Stomach (tissue), 9 donors: ENCODE results near the gene BCL3. TPM values are rescaled to one million over a fixed set of nuclear protein-coding genes. Genes with fewer than 3 reads are reported as not detected.
"Not testable (repeated sequence)": the region's sequence is repeated elsewhere in the genome, so short reads cannot be mapped to it uniquely, and the experiment has no call there.

Experiments used
- DNase-seq, 2 donors: peaks; one replicate each; pipeline versions ENCODE4 v3.0.0 to v3.0.0-alpha.2; 2013 to 2019
- H3K27ac ChIP-seq, 5 donors: fragments of 200-600 bp in 4 of 5; sonication (generic) in 4 of 5; one replicate each; pipeline ENCODE4 v1.5.1; 2013 to 2019; ENCODE audit warnings: mild to moderate bottlenecking in 1 of 5, moderate library complexity in 1 of 5
- H3K27me3 ChIP-seq, 3 donors: fragments of 200-600 bp; sonication (generic); one replicate each; pipeline ENCODE4 v1.5.1; 2017 to 2019; ENCODE audit warnings: mixed run types in 1 of 3
- H3K36me3 ChIP-seq, 4 donors: fragments of 200-600 bp; sonication (generic); 1 replicate in 3 of 4; 2 replicates in 1 of 4; pipeline ENCODE4 v1.5.1; 2016 to 2019
- H3K4me1 ChIP-seq, 4 donors: fragments of 200-600 bp; sonication (generic); one replicate each; pipeline ENCODE4 v1.5.1; 2016 to 2019
- H3K4me3 ChIP-seq, 4 donors: fragments of 200-600 bp; sonication (generic) in 3 of 4; one replicate each; pipeline ENCODE4 v1.5.1; 2016 to 2019; ENCODE audit warnings: mild to moderate bottlenecking in 1 of 4
- H3K9me3 ChIP-seq, 4 donors: fragments of 200-600 bp; sonication (generic); one replicate each; pipeline ENCODE4 v1.5.1; 2016 to 2019
- EP300 ChIP-seq: sonication (generic); formaldehyde crosslinking; IDR thresholded peaks from one replicate; pipeline ENCODE4 v1.6.1; 2017; ENCODE audit warnings: antibody characterized with exemption
- POLR2A ChIP-seq, 4 donors: fragments of 450-650 bp; IDR thresholded peaks; one replicate each; pipeline ENCODE4 v1.6.1; 2016; ENCODE audit warnings: antibody characterized with exemption in 4 of 4, control low read depth in 2 of 4, mild to moderate bottlenecking in 1 of 4, moderate library complexity in 1 of 4
- POLR2AphosphoS5 ChIP-seq, 3 donors: sonication (generic); formaldehyde crosslinking; IDR thresholded peaks; one replicate each; pipeline ENCODE4 v1.6.1; 2016; ENCODE audit warnings: antibody characterized with exemption in 3 of 3
- WGBS, 5 donors: extraction: QIAGEN DNeasy Blood & Tissue Kit in 3 of 5; methylation state at CpG; one replicate each; pipeline versions ENCODE4 v1.1.5 to v1.1.7; 2013 to 2018; 5-methylcytosine and 5-hydroxymethylcytosine counted together
- intact Hi-C: fragments of 100-400 bp; cut with DNase I; formaldehyde crosslinking; loops from one replicate; pipeline ENCODE4 v1.15.1; 2023; ENCODE audit warnings: low total_unique reads
- polyA plus RNA-seq, 3 donors: library from polyadenylated mRNA; stranded (reverse); fragments of 200-250 nt; gene quantifications; one replicate each; pipeline ENCODE4 v1.2.3, GENCODE V29; 2013
- total RNA-seq, 5 donors: library from RNA; depleted of rRNA; stranded (reverse); fragments of >200 nt; gene quantifications; one replicate each; pipeline versions ENCODE4 v1.1.0 to v1.2.3, GENCODE V29; 2014 to 2016
- TF ChIP-seq, protein P1 (sequence below), 7 experiments: fragments of 450-650 bp in 4 of 7; fragments of 200-600 bp in 3 of 7; sonication (generic) in 3 of 7; IDR thresholded peaks; one replicate each; pipeline ENCODE4 v1.5.1; 2016 to 2019; ENCODE audit warnings: antibody characterized with exemption in 7 of 7, control low read depth in 2 of 7, mild to moderate bottlenecking in 1 of 7
- donor health status: healthy with polysubstance abuse.
- donor health status: Bipolar disorder and iron deficiency.
- donor health status: healthy.

Gene BCL3
- total and polyA plus RNA-seq, 8 donors, result 4.4 to 322 (median 79.8) TPM

DNA sequence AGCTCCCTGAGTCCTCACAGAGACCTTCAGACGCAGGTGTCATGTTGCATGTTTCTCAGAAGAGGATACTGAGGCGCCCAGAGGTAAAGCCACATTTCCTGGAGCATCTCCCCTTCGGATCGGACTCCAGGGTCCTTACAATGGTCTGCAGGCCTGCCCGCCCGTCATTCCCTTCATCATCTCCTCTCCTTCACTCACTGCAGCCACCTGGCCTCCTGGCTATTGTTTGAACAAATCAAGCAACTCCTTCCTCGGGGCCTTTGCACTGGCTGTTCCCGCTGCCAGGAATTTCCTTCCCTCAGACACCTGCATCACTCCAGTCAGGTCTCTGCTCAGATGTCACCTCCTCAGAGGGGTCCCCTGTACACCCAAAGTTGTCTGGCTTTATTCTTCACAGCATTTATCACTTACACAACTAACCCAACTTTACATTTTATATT is 29.2 kb upstream of the BCL3 start:
- DNase-seq, result no peak
- H3K4me1 ChIP-seq, result peaks cover 26 to 54% (median 35%) of the 10 kb centered on the region in 4 donors
- peak overlapping the region; percentile 26 to 86 (median 83) for H3K27ac ChIP-seq
- H3K27me3 ChIP-seq, result no peaks in the 10 kb centered on the region
- H3K36me3 ChIP-seq, result no peaks in the 10 kb centered on the region
- H3K4me3 ChIP-seq, result no peak overlapping the region
- 35 to 67% (median 61%) methylated on average over 8 of the region's 8 CpGs for WGBS, 5 donors
- intact Hi-C loops, result loop anchor here (10.0 kb wide), 1 partner anchor 116 kb away; no protein-coding TSS in a partner anchor
- no peak for TF ChIP-seq POLR2A (IDR thresholded peaks at IDR 0.05)
- peaks cover 0 to 12% (median 8%) of the 10 kb centered on the region in 4 donors for H3K9me3 ChIP-seq

DNA sequence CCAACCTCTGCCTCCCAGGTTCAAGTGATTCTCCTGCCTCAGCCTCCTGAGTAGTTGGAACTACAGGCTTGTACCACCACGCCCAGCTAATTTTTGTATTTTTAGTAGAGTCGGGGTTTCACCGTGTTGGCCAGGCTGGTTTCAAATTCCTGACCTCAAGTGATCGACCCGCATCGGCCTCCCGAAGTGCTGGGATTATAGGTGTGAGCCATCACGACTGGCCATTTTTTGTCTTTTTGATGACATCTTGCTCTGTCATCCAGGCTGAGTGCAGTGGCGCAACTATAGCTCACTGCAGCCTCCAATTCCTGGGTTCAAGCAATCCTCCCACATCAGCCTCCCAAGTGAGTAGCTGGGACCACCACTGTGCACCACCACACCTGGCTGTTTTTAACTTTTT is 28.1 kb upstream of the BCL3 start:
- intact Hi-C loops, result loop anchor here (5.0 kb wide), 1 partner anchor 52 kb away; no protein-coding TSS in a partner anchor
- H3K4me3 ChIP-seq, H3K9me3 ChIP-seq, H3K36me3 ChIP-seq, H3K27me3 ChIP-seq, DNase-seq, H3K27ac ChIP-seq: not testable (repeated sequence)
- WGBS, 5 donors, result 90 to 92% (median 90%) methylated on average over 9 of the region's 9 CpGs
- H3K4me1 ChIP-seq, result peaks cover 37 to 65% (median 45%) of the 10 kb centered on the region in 4 donors

DNA sequence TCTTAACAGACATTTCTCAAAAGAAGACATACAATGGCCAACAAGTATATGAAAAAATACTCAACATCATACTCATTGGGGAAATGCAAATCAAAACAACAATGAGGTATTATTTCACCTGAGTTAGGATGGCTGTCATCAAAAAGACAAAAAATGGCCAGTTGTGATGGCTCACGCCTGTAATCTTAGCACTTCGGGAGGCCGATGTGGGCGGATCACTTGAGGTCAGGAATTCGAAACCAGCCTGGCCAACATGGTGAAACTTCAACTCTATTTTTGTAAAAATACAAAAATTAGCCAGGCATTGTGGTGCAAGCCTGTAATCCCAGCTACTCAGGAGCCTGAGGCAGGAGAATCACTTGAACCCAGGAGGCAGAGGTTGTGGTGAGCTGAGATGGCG is 27.6 kb upstream of the BCL3 start:
- H3K9me3 ChIP-seq, result no peaks in the 10 kb centered on the region

DNA sequence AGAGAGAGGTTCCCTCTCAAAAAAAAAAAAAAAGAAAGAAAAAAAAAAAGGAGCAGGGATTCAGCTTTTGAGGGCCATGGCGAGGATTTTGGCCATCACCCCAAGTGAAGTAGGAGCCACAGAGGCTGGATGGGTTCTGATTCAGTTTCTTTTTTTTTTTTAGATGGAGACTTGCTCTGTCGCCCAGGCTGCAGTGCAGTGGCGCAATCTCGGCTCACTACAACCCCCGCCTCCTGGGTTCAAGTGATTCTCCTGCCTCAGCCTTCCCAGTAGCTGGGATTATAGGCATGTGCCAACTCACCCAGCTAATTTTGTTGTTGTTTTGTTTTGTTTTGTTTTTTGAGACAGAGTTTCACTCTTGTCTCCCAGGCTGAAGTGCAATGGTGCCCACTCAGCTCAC is 27.1 kb upstream of the BCL3 start:
- intact Hi-C loops, result loop anchor here (5.0 kb wide), 1 partner anchor 51 kb away; no protein-coding TSS in a partner anchor
- not testable (repeated sequence) for H3K27me3 ChIP-seq, H3K9me3 ChIP-seq, H3K4me3 ChIP-seq, DNase-seq, H3K27ac ChIP-seq, H3K36me3 ChIP-seq
- H3K4me1 ChIP-seq, result peaks cover 44 to 75% (median 52%) of the 10 kb centered on the region in 4 donors
- 86 to 92% (median 87%) methylated on average over 5 of the region's 5 CpGs for WGBS, 5 donors

More for the DNA sequence above, 27.6 kb upstream of the BCL3 start:
- H3K27ac ChIP-seq, result no peak overlapping the region
- no peak overlapping the region for H3K4me3 ChIP-seq
- WGBS, 5 donors, result 82 to 90% (median 88%) methylated on average over 6 of the region's 6 CpGs
- peaks cover 43 to 71% (median 50%) of the 10 kb centered on the region in 4 donors for H3K4me1 ChIP-seq
- no peak for TF ChIP-seq EP300
- no peak for TF ChIP-seq POLR2AphosphoS5 (IDR thresholded peaks at IDR 0.05)
- no peak for TF ChIP-seq POLR2A (IDR thresholded peaks at IDR 0.05)
- TF ChIP-seq, protein P1, sequence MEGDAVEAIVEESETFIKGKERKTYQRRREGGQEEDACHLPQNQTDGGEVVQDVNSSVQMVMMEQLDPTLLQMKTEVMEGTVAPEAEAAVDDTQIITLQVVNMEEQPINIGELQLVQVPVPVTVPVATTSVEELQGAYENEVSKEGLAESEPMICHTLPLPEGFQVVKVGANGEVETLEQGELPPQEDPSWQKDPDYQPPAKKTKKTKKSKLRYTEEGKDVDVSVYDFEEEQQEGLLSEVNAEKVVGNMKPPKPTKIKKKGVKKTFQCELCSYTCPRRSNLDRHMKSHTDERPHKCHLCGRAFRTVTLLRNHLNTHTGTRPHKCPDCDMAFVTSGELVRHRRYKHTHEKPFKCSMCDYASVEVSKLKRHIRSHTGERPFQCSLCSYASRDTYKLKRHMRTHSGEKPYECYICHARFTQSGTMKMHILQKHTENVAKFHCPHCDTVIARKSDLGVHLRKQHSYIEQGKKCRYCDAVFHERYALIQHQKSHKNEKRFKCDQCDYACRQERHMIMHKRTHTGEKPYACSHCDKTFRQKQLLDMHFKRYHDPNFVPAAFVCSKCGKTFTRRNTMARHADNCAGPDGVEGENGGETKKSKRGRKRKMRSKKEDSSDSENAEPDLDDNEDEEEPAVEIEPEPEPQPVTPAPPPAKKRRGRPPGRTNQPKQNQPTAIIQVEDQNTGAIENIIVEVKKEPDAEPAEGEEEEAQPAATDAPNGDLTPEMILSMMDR (IDR thresholded peaks at IDR 0.05), result no peak
- H3K36me3 ChIP-seq, result no peaks in the 10 kb centered on the region
- no peaks in the 10 kb centered on the region for H3K27me3 ChIP-seq
- no peak for DNase-seq
- intact Hi-C loops, result loop anchor here (5.0 kb wide), 1 partner anchor 51 kb away; no protein-coding TSS in a partner anchor

DNA sequence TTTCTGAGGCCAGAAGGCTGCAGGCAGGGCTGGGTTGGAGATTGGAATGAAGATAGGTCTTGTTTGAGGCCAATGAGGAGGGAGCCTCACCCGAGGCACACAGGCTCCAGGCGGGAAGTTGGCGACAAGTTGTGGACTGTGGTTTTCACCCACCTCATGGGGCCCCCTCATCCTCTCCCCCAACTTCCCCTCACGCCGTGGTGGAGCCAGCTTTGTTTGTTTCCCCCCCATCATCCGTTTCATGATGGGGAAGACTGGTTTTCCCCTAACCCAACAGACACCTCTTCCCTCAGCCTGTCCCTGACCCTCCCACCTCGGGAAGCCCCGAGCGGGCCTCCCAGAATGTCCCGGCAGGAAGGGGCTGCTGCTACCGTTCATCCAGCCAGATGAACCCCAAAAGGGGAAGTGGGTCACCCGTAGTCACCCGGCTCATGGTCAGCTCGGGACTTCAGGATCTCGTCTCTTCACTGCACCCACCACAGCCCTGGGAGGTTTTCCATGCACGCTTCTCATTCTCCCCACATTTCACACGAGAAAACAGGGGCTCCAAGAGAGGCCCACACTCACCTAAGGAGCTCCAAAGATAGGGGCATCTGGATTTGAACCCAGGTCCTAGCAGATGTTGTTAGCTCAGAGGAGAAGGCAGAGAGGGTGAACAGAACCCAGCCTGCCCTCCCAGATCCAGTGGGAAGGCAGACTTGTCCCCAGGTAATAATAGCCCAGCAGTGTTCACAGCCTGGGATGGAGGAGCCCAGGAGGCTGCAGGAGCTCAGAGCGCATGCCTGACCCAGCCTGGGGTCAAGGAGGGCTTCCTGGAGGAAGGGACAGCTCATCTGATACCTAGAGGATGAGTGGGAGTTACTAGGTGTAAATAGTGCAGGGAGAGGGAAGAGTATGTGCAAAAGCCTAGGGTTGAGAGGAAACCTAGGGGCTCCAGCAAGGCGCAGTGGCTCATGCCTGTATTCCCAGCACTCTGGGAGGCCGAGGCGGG is 26.1 kb upstream of the BCL3 start:
- H3K4me1 ChIP-seq, result peaks cover 44 to 69% (median 50%) of the 10 kb centered on the region in 4 donors
- H3K36me3 ChIP-seq, result no peaks in the 10 kb centered on the region
- no peak overlapping the region for H3K4me3 ChIP-seq
- H3K27ac ChIP-seq, result peak overlapping the region in 3 of 5 donors; percentile 6 to 28 (median 9)
- 48 to 53% (median 49%) methylated on average over 19 to 21 of the region's 21 CpGs for WGBS, 5 donors
- intact Hi-C loops, result loop anchor here (5.0 kb wide), 1 partner anchor 50 kb away; no protein-coding TSS in a partner anchor
- no peaks in the 10 kb centered on the region for H3K9me3 ChIP-seq
- DNase-seq, result peak in 1 of 2 donors; percentile 54
- TF ChIP-seq POLR2AphosphoS5 (IDR thresholded peaks at IDR 0.05) (no peak), EP300 (no peak), POLR2A (IDR thresholded peaks at IDR 0.05) (no peak)
- TF ChIP-seq, protein P1 (IDR thresholded peaks at IDR 0.05), result no peak
- H3K27me3 ChIP-seq, result no peaks in the 10 kb centered on the region
